ENCODE data around the gene CDH4.
"Not testable (repeated sequence)": the region's sequence is repeated elsewhere in the genome, so short reads cannot be mapped to it uniquely, and the experiment has no call there.

Gene CDH4

GRCh38 chr20:61944967-61945366 lies 692.9 kb downstream of the CDH4 start:
- DNase-seq (ENCODE audit: low spot score) = not testable (repeated sequence)

GRCh38 chr20:61945495-61945894 lies 693.4 kb downstream of the CDH4 start:
- not testable (repeated sequence) for DNase-seq (ENCODE audit: low spot score)

- not testable (repeated sequence) for DNase-seq (ENCODE audit: low spot score)
Observed at GRCh38 chr20:61948056-61948455, 696.0 kb downstream of the CDH4 start.

GRCh38 chr20:61948586-61949362 lies 696.7 kb downstream of the CDH4 start:
- no peak for DNase-seq (ENCODE audit: low spot score)

- no peak for DNase-seq (ENCODE audit: low spot score)
Observed at GRCh38 chr20:61949363-61949713, 697.3 kb downstream of the CDH4 start.

- no peak for DNase-seq (ENCODE audit: low spot score)
Observed at GRCh38 chr20:61949714-61950640, 697.9 kb downstream of the CDH4 start.

GRCh38 chr20:61950641-61951071 lies 698.6 kb downstream of the CDH4 start:
- DNase-seq (ENCODE audit: low spot score) = no peak

GRCh38 chr20:61951695-61952533 lies 699.9 kb downstream of the CDH4 start:
- DNase-seq (ENCODE audit: low spot score) = no peak

- DNase-seq (ENCODE audit: low spot score) = no peak
Observed at GRCh38 chr20:61953037-61954021, 701.3 kb downstream of the CDH4 start.

GRCh38 chr20:61954276-61955021 lies 702.4 kb downstream of the CDH4 start:
- DNase-seq (ENCODE audit: low spot score) = no peak

- no peak for DNase-seq (ENCODE audit: low spot score)
Observed at GRCh38 chr20:61955668-61956395, 703.8 kb downstream of the CDH4 start.

- DNase-seq (ENCODE audit: low spot score) = no peak
Observed at GRCh38 chr20:61956396-61957342, 704.6 kb downstream of the CDH4 start.

- DNase-seq (ENCODE audit: low spot score) = no peak
Observed at GRCh38 chr20:61957961-61958715, 706.1 kb downstream of the CDH4 start.

GRCh38 chr20:61958773-61959700 lies 707.0 kb downstream of the CDH4 start:
- DNase-seq (ENCODE audit: low spot score) = no peak

GRCh38 chr20:61960836-61961235 lies 708.8 kb downstream of the CDH4 start:
- no peak for DNase-seq (ENCODE audit: low spot score)

GRCh38 chr20:61963149-61963548 lies 711.1 kb downstream of the CDH4 start:
- DNase-seq (ENCODE audit: low spot score) = no peak
